GM21390 (cell line): ENCODE measurements around the gene HAO1.
A peak's percentile ranks its signal among the peaks of the same experiment; 100 is the strongest.

Experiments
- ATAC-seq: cut with Tn5 transposase; IDR thresholded peaks from one replicate; pipeline ENCODE4 v1.9.1; 2021; ENCODE audit not compliant: unreplicated experiment

Gene HAO1

DNA sequence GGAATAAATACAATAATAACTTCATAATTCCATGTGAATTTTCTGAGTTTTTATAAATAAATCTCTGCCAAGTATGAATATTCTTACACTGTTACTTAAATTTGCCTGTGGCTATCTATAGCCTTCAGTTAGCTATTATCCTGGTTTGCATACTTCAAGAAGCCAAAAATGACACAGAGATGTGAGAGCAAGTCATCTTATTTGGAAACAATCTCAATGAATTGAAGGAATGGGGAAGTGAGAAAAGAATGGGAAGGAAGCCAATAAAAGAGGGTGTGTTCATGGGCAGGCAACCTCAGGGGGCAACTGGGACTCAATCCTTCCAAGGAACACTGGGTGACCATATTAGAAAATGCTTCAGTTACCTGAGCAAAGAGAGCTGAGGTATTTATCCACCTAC, 9.9 kb downstream of the HAO1 start:
- ATAC-seq: no peak

DNA sequence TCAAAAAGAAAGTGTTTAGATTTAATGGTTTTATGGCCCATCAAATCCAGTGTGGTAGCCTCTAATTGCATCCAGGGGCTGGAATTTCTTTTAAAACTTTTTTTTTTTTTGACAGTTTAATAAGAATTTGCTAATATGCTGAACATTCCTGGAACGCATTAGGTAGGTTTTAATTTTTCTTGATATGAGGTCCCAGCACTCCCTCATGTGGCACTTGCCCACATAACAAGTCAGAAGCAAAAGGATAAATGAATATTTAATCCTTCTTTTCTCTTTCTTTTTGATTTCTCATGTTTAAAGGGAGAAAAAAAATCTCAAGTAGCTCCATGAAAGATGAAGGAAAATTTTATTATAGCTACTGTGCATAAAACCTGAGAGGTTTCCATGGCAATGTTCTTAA, 13.5 kb downstream of the HAO1 start:
- no peak for ATAC-seq

DNA sequence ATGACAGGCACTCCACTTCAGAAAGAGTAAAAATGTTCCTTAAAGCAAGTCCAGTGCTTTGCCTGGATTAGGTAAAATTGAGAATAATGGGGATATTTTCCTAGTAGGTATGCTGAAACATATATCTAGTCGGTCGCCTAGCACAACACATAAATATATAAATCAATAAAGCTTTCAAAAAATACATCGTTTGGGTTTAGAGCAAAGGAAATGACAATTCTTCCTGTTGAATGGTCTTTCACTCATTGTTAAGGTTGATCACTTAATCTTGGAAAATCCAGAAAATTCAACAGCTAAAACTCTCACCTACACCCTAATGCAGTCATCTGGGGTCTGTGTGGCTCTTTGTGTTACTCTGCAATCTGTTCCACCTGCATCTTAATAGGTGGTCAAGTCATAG, 13.9 kb downstream of the HAO1 start:
- no peak for ATAC-seq

DNA sequence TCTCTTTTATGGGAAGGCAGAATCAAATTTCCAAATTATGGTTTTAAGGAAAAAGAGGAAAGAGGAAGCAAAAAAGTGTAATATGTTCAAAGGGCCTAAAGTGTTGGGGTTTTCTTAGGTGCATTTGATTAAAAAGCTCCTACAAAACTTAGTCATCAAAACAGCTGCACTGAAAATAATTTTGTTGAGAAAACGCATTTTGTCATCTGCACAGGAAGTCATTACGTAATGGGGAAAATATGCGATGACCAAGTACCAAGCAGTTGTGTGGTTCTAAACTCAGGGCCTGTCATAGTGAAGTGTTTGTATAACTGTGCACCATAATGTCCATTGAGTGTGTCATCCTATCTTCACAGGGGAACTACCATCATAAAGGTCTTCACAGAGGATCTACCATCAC, 15.6 kb downstream of the HAO1 start:
- no peak for ATAC-seq

DNA sequence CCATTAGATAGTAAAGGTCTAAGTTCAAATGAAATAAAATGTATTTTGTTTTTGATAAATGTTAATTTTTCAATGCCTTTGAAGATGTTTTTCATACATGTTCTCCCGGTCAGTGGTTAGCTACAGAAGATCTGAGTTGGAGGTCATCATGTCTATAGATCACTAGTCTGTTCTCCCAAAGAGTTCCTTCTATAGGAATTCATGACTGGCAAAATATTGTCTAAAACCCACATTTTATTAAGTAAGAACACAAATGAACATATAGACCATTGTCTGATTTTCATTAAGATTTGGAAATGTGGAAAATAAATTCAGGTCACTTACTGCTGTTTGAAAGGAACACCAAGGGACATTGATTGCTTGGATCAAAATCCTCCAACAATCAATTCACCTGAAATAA, 23.6 kb downstream of the HAO1 start:
- no peak for ATAC-seq

DNA sequence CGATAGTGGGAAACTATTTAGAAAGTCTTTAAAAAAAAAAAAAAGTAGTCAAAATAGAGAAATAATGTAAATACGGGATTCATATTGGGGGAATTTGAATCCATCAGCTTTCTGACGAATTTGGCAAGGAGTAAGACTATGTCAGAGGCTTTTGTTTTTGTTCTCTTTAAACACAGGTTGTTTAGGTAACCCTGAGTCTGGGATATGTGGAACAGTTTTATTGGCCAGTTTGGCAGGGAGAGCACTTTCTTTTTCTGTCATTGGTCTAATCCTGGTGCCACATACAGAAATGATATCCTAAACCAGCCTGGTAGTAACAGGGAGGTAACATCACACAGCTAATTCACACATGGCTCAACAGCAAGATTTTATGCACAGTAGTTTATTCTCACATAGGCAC, 27.7 kb downstream of the HAO1 start:
- no peak for ATAC-seq

DNA sequence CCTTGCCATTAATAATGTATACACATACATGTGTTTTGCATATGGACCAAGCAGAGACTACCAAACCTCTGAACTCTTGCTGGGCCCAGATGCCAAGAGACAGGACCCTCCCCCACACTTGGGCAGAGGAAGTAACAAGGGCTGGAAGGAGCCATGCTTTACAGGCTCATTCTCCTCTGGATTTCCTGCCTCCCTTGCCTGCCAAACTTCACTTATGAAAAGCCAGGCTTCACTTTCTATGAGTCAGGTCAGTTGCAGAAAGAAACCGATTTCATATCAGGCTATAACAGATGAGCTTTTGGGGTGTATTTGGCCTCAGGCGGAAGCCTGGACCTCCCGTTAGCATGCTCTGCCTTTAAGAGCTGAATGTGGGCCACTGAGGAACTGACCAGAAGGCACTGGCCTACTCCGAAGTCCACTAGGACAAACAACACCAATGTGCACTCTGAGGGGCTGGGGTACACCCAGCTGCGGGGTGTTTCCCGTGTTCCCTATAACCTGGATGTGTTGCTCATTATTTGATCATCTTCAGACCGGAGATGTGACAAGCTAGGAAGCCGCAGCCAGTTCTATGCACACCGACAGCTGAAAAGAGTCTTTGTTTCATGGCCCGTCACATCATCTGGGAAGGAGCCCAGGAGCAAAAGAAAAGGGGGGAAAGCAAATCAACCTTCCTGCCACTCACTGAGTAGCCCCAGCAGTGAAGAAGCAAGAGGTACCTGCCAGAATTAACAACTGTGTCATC, 28.5 kb downstream of the HAO1 start:
- ATAC-seq: no peak

DNA sequence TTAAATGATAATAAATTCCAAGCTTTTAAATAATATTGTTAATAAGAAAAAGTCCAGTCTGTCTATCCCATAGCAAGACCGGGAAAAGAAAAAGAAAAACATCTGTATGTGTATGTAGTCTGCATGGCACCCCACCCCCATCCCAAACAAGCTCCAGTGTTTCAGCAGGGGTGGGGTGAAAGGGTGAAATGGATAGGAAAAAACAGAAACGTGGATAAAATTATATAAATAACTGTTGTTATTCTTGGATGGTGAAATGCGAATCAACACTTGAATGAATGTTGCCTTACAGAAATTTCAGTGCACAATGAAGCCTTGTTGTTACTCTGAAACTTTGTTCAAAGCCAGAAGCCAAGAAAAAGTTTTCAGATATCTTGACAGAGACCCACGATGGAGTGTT, 31.4 kb downstream of the HAO1 start:
- no peak for ATAC-seq

DNA sequence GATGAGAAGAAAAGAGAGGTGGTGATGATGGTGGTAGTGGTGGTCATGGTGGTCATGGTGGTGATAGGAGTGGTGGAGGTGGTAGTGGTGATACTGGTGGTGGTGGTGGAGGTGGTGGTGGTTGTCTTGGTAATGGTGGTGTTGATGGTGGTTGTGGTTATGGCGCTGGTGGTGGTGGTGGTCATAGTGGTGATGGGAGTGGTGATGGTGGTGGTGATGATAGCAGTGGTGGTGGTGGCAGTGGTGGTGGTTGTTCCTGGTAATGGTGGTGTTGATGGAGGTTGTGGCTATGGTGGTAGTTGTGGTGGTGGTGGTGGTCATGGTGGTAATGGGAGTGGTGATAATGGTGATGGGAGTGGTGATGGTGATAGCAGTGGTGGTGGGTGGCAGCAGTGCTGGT, 36.8 kb downstream of the HAO1 start:
- ATAC-seq: no peak

DNA sequence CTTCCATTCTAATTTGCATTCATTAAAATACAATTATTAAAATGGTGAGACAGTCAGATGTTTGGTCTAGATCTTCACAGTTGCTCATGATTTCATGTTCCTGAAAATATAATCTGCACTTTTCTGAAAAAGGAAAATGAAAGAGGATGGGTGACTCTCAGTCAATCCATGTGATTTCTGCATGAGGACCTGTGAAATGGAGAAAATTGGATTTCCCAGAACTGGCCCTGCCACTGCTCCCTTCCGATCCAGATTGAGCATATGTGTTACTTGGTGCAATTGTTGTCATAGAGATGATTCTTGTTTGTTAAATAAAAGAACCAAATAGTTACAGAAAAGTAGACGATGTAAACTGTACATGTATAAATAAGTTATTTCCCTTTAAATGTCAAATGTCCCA, 37.4 kb downstream of the HAO1 start:
- no peak for ATAC-seq

DNA sequence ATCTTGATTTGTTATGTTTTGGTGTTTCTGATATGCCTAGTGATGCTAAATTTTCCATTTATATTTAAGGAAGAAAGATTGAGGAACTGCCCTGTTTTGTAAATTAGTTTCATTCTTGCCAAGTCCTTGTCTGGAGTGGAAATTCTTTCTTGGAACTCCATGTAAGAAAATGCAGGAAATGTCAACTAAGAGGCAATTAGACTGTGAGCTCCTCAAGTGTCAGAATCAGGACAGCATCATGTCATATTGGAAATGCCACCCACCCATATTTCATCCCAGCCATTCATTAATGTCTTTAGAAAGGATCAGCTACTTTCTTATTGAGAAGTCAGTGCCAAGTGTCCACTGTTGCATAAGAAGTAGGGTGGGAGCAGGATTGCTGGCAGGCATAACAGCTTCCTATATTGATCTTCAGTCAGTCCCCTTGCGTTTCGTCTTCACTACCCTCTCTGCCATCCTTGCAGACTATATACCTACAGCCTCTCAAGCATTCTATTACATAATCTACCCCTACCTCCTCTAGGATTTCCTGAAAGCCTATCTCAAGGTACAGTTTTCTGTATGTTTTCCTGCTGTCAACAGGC, 42.4 kb downstream of the HAO1 start:
- no peak for ATAC-seq

DNA sequence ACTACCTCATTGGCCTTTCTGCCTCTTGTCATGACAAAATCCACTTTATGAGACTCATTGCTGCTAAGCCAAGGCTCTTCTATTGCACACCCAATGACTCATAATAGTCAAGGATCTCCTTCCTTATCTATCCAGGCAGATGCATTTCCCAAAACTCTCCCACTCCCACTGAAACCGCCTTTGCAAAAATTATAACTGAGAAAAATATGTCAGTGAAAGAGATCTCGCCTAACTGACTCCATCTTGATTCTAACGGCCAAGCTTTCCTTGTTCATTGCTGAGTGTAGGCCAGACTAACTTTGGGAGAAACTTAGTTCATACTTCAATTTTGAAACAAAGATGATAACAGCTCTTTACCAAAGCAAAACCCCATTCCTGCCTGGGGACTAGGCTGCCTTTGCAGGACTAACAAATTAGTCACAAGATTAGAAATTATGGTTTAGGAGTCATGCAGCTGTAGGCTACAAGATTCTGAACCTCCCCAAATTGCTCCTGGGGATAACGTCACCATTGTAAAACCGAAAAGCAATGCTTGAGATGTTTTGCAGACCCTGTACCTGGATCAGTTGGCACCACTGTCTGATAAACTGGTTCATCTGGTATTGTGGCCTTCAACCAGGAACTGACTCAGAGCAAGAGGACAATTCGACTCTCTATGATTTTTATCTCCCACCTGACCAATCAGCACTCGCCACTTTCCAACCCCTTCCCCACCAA, 47.1 kb downstream of the HAO1 start:
- ATAC-seq: no peak

DNA sequence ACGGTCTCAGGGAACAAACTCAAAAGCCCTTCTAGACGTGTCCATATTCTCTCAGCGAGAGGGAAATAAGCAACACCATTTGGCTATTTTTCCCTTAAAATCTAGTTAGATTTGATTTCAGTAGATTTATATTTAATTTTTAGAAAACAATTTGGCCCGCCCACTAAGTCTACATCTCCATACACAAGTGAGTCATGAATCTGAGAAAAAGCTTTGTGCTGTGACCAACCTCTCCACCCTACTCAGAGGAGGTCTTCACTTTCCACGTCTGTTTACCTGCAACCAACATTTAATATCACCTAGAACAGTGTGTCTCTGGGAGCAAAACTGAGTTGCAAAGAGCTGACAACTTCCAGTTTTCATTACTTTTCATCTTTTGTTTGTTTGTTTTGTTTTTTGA, 48.6 kb downstream of the HAO1 start:
- ATAC-seq: no peak

DNA sequence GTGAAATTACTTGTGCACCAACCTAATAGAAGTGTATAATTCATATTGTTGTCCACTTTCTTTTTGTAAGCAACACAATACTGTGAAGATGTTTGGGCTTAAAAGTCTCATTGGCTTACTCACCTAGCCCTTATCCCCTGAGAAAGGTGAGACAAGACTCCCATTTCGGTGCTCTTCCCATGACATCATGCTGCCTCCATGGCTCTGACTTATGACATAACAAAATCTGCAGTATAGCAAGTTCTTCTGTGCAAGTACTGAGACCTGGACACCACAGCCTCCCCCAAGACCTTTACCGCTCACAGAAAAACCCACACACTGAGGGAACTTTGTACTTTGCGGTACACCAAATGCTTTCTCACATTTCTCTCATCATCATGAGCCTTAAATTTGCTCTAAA, 50.5 kb downstream of the HAO1 start:
- no peak for ATAC-seq

DNA sequence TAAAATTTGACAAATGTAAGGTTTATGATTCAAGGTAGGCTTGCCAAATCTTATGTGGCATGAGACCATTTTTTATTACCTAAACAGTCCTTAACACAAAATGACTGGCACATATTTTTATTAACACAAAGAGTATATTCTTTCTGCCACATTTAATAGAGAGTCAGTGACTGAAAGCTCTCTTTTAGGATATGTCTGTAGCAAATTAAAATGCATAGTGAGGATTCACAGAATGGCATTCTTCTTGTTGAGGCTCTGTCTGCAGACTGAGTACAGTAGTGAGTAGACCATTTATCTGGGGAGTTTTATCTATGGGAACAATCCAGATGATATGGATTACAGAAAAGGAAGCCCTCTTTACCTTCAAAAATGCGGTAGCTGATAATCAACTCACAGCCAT, 56.5 kb downstream of the HAO1 start:
- ATAC-seq: no peak

DNA sequence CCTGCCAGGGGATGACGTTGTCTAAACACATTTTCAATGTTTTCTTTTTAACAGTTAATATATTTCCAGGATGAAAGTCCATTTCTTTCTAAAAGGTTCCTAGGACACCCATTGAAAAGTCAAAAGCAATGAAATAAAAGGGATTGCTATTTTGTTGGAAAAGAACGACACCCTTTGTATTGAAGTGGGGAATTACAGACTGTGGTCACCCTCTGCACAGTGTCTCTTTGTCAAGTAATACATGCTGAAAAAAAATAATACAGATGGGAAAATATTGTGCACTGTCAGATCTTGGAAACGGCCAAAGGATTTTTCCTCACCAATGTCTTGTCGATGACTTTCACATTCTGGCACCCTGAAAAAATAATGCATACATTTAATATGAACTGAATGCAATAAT, 56.9 kb downstream of the HAO1 start:
- ATAC-seq: no peak

DNA sequence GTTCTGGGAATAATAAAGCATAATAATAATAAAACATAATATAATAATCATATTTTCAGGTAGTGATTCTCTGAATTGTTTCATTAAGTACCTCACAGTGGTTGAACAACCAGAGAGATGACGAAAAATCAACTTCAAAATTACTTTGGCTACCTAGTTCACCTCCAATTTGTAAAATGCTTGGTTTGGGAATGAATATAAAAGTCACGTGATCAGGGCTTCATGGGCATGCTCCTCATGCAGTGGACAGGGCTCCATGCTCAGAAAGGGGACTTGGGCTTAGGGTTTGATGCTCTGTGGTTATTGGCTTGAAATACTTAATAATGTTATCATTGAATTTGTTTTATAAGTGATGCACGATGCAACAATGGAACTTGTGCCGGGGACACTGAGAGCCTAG, 58.2 kb downstream of the HAO1 start:
- no peak for ATAC-seq

DNA sequence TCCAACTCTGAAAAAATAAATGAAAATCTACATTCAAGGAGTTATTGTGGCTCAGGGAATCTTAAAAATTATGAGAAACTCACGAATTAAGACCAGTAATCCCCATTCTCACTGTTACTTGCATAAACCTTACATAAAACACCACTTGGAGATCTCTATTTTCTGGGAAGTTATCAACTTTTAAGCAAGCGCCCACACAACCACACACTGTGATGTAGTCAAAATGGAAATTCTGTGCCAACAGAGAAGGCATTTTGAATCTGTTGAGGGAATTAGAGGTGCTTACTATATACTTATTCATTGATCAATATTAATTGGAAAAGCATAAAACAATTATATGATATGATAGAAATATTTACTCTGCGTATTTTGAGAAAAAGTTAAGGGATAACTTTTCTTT, 58.7 kb downstream of the HAO1 start:
- no peak for ATAC-seq

DNA sequence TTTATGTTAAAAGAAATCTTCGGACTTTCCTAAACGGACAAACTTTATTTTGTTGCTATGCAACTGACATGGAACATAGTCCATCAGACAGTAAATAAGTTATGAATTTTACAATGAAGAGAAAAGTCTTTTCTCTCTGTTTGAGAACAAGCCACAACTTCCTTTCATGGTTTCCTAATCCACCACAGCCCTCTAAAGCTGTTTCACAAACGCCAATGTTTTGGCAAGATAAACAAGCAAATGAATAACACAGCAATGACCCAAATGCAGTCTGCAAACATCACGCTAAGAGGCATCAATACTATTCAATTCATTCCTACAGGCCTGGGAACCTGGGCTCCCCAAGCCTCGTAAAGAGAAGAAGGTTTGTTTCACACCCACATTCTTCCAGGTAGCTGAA, 60.4 kb downstream of the HAO1 start:
- ATAC-seq: peak; percentile 43

DNA sequence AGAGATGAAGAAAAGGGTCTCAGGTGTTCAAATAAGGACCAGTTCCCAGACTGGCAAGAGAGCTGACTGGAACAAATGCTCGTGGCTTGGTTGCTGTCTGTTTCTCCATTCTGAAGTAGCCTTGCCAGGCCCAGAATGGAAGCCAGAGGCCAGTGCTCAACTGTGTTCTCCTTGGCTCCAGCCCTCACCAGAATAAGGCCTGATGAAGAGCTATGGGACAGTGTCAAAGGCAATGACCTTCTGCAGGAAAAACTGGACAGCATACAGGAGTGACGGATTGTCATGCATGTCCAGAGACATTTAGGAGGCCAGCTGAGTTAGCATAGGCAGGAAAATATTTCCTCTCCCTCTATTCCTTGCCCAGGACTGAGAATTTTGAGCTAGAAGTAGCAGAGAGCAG, 72.2 kb downstream of the HAO1 start:
- ATAC-seq: no peak

DNA sequence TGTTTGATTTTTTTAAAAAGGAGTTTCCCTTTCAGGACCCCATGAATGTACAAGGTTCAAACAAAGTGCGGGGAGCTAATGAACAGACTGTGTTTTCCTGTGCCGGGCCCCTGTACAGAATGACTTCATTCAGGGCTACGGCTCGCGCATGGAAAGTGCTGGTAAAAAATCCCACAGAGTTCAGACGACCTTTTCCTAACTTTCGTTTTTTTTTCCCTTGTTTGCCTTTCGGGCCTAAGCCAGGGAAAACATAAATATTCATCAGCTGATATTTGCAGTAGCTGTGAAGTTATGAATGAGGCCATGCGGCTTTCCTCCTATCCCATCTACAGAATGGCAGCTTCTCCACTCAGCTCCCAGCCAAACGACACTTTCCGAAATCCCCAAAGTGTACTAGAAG, 74.0 kb downstream of the HAO1 start:
- no peak for ATAC-seq

DNA sequence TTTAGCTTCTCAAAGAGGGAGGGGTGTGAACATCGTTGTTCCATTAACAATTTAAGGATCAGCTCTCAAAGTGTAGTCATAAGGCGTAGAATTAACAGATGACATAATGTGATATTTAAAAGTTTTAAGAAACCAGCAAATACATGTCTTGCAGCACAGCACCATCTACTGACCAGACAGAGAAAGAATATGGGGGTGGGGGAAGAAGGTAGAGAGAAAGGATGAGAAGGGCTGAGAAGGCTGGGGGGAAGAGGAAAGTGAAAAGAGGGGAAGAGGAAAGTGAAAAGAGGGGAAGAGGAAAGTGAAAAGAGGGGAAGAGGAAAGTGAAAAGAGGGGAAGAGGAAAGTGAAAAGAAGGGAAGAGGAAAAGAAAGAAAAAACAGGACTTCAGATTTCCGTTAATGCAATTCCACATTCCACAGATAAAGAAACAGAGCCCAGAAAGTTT, 80.9 kb downstream of the HAO1 start:
- no peak for ATAC-seq
